Neuronal stem cell (in vitro differentiated cells): ENCODE measurements around the gene CMC1.
"Not testable (repeated sequence)": the region's sequence is repeated elsewhere in the genome, so short reads cannot be mapped to it uniquely, and the experiment has no call there.

Experiments
- DNase-seq: peaks from one replicate; pipeline ENCODE4 v3.0.0-alpha.2; 2013; ENCODE audit warnings: low spot score
- H2AFZ ChIP-seq: one replicate; pipeline ENCODE4 v1.6.1; 2013; ENCODE audit warnings: mild to moderate bottlenecking, low read length, inconsistent platforms
- H2AK5ac ChIP-seq: 2 replicates; pipeline ENCODE4 v1.6.1; 2013; ENCODE audit warnings: low read depth, mild to moderate bottlenecking, inconsistent platforms, low read length, moderate library complexity, mixed read lengths
- H2BK120ac ChIP-seq: 2 replicates; pipeline ENCODE4 v1.6.1; 2013; ENCODE audit warnings: low read depth, mild to moderate bottlenecking, inconsistent platforms, low read length, moderate library complexity, mixed read lengths
- H2BK12ac ChIP-seq: one replicate; pipeline ENCODE4 v1.6.1; 2013; ENCODE audit warnings: low read length, inconsistent platforms
- H2BK15ac ChIP-seq: 2 replicates; pipeline ENCODE4 v1.6.1; 2013; ENCODE audit warnings: mild to moderate bottlenecking, low read length, inconsistent platforms, mixed read lengths
- H2BK5ac ChIP-seq: one replicate; pipeline ENCODE4 v1.6.1; 2013; ENCODE audit warnings: inconsistent platforms, mild to moderate bottlenecking, low read length, moderate library complexity
- H3K14ac ChIP-seq: one replicate; pipeline ENCODE4 v1.6.1; 2013; ENCODE audit warnings: low read length, inconsistent platforms
- H3K18ac ChIP-seq: 2 replicates; pipeline ENCODE4 v1.6.1; 2013; ENCODE audit warnings: low read length, inconsistent platforms
- H3K23ac ChIP-seq: 2 replicates; pipeline ENCODE4 v1.6.1; 2013; ENCODE audit warnings: low read depth, mild to moderate bottlenecking, mixed read lengths, low read length, inconsistent platforms; ENCODE audit not compliant: poor library complexity
- H3K27ac ChIP-seq: replicated peaks from 3 replicates; pipeline ENCODE4 v1.5.1; 2013; ENCODE audit warnings: low read length, inconsistent platforms
- H3K27me3 ChIP-seq, 3 experiments: 2 replicates each; pipeline ENCODE4 v1.6.1; 2013; ENCODE audit warnings: low read length in 3 of 3, mild to moderate bottlenecking in 2 of 3, inconsistent platforms in 1 of 3, low read depth in 1 of 3, mixed read lengths in 1 of 3, moderate library complexity in 1 of 3; ENCODE audit not compliant: control insufficient read depth in 3 of 3, insufficient read depth in 3 of 3
- H3K36me3 ChIP-seq, 2 donors: replicated peaks in 1 of 2; 2 replicates each; pipeline ENCODE4 v1.6.1; 2013; ENCODE audit warnings: low read length in 2 of 2; ENCODE audit not compliant: control insufficient read depth in 2 of 2, insufficient read depth in 2 of 2
- H3K4ac ChIP-seq: 2 replicates; pipeline ENCODE4 v1.6.1; 2013; ENCODE audit warnings: inconsistent platforms, mild to moderate bottlenecking, low read length, moderate library complexity
- H3K4me1 ChIP-seq, 2 donors: 1 replicate in 1 of 2; 2 replicates in 1 of 2; pipeline ENCODE4 v1.6.1; 2013; ENCODE audit warnings: low read length in 2 of 2, low read depth in 1 of 2; ENCODE audit not compliant: control insufficient read depth in 2 of 2, insufficient read depth in 1 of 2
- H3K4me2 ChIP-seq: one replicate; pipeline ENCODE4 v1.6.1; 2013; ENCODE audit warnings: mild to moderate bottlenecking, low read length, inconsistent platforms; ENCODE audit not compliant: insufficient read depth, poor library complexity, severe bottlenecking
- H3K4me3 ChIP-seq, 2 donors: 2 replicates each; pipeline ENCODE4 v1.5.1; 2013; ENCODE audit warnings: low read length in 2 of 2, mild to moderate bottlenecking in 2 of 2, inconsistent platforms in 1 of 2, moderate library complexity in 1 of 2
- H3K79me1 ChIP-seq: one replicate; pipeline ENCODE4 v1.6.1; 2013; ENCODE audit warnings: low read depth, mild to moderate bottlenecking, inconsistent platforms, low read length, moderate library complexity
- H3K9ac ChIP-seq: one replicate; pipeline ENCODE4 v1.6.1; 2013; ENCODE audit warnings: mild to moderate bottlenecking, low read depth, low read length, inconsistent platforms; ENCODE audit not compliant: poor library complexity
- H3K9me3 ChIP-seq, 2 donors: replicated peaks in 1 of 2; 2 replicates each; pipeline versions ENCODE3 to v1.6.1; 2013; ENCODE audit warnings: low read length in 2 of 2, mild to moderate bottlenecking in 2 of 2, inconsistent platforms in 1 of 2, low read depth in 1 of 2, mixed read lengths in 1 of 2, moderate library complexity in 1 of 2; ENCODE audit not compliant: control insufficient read depth in 2 of 2, insufficient read depth in 1 of 2
- H4K8ac ChIP-seq: one replicate; pipeline ENCODE4 v1.6.1; 2013; ENCODE audit warnings: low read depth, mild to moderate bottlenecking, inconsistent platforms, low read length, moderate library complexity
- H4K91ac ChIP-seq: one replicate; pipeline ENCODE4 v1.6.1; 2013; ENCODE audit warnings: low read length, low read depth, mild to moderate bottlenecking, inconsistent platforms; ENCODE audit not compliant: poor library complexity
- WGBS, 2 donors: extraction: QIAGEN DNeasy Blood & Tissue Kit; methylation state at CpG; one replicate each; pipeline ENCODE4 v1.1.7; 2013; ENCODE audit warnings: missing lambda C conversion rate in 2 of 2, mixed read lengths in 1 of 2; ENCODE audit not compliant: insufficient read length in 2 of 2, insufficient replicate concordance in 1 of 2; ENCODE audit errors: extremely low coverage in 2 of 2; 5-methylcytosine and 5-hydroxymethylcytosine counted together

The CMC1 gene

DNA sequence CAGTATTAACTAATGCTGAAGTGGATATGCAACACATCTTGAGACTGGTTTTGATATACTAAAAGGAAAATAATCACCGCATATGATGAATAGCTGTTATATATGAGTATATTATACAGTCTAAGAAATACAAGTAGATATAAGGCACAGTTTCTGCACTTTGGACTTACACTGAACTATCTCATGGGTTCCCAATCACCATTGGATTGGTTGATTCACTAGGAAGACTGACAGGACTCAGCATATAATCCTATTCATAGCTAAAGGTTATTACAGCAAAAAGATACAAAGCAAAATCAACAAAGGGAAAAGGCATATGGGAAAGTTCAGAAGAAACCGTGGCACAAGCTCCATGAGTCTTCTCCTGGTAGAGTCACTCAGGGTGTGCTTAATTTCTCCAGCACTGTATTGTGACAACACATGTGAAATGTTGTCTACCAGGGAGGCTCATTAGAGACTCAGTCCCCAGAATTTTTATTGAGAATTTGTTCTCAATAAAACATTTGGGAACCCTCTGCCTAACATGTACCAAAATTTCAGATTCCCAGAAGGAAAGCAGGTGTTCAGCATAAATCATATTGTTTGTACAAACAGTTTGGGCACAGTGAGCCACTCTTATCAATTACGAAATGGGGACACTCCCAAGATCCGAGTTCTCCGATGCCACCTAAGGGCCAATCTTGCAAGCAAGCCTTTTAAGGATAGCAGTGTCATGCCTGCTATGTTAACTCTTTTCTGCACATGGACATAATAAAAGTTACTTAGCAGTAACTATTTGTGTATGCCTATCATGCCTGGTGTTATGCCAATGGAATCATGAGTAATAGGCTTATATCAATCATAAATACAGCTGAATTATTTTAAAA is 26.8 kb downstream of the CMC1 start:
- Histone ChIP-seq H3K36me3 (peaks cover 3 to 29% of the 10 kb centered on the region in 2 donors), H2AFZ (no peak overlapping the region), H3K27ac (no peak overlapping the region), H2BK120ac (no peak overlapping the region), H2BK15ac (no peak overlapping the region), H4K91ac (no peak overlapping the region), H3K14ac (no peak overlapping the region), H3K4me2 (no peak overlapping the region), H3K4me3 (no peak overlapping the region), H2BK5ac (no peak overlapping the region), H3K9ac (no peak overlapping the region), H3K4me1 (no peaks in the 10 kb centered on the region), H3K79me1 (no peaks in the 10 kb centered on the region), H3K9me3 (peaks cover 0 to 7% of the 10 kb centered on the region in 2 donors), H3K23ac (no peak overlapping the region), H3K27me3 (no peaks in the 10 kb centered on the region), H2AK5ac (no peak overlapping the region), H2BK12ac (no peak overlapping the region), H3K4ac (no peak overlapping the region), H3K18ac (no peak overlapping the region), H4K8ac (no peak overlapping the region)
- no peak for DNase-seq
- WGBS, 2 donors, result no CpG with 5 or more reads among the region's 5 CpGs

DNA sequence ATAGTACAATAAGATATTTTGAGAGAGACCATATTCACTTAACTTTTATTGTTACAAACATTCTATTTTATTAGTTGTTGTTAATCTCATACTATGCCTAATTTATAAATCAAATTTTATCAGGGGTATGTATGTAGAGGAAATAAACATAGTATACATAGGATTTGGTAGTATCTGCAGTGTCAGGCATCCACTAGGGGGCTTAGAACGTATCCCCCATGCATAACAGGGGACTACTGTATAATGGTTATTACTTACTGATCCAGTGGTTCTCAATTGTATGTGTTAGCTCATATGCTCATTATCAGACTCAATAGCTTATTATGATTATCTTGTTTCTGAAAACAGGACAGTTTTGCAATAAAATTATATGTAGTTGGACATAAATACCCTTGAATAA is 27.6 kb downstream of the CMC1 start:
- Histone ChIP-seq H4K91ac (no peak overlapping the region), H3K4me1 (no peaks in the 10 kb centered on the region), H2BK120ac (no peak overlapping the region), H3K4me3 (no peak overlapping the region), H2BK5ac (no peak overlapping the region), H3K4ac (no peak overlapping the region), H2AFZ (no peak overlapping the region), H2BK15ac (no peak overlapping the region), H3K9me3 (peaks cover 0 to 12% of the 10 kb centered on the region in 2 donors), H3K27me3 (no peaks in the 10 kb centered on the region), H3K79me1 (no peaks in the 10 kb centered on the region), H3K14ac (no peak overlapping the region), H2BK12ac (no peak overlapping the region), H3K9ac (no peak overlapping the region), H3K27ac (no peak overlapping the region), H3K36me3 (peaks cover 3 to 22% of the 10 kb centered on the region in 2 donors), H3K18ac (no peak overlapping the region), H2AK5ac (no peak overlapping the region), H3K4me2 (no peak overlapping the region), H4K8ac (no peak overlapping the region), H3K23ac (no peak overlapping the region)
- no peak for DNase-seq
- WGBS, 2 donors, result no CpG with 5 or more reads among the region's 1 CpG

DNA sequence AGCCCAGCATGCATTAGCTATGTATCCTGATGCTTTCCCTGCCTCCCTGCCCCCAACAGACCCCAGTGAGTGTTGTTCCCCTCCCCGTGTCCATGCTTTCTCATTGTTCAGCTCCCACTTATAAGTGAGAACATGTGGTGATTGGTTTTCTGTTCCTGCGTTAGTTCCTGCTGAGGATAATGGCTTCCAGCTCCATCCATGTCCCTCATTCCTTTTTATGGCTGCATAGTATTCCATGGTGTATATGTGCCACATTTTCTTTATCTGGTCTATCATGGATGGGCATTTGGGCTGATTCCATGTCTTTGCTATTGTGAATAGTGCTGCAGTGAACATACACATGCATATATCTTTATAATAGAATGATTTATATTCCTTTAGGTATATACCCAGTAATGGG is 28.5 kb downstream of the CMC1 start:
- not testable (repeated sequence) for H3K27ac ChIP-seq, H3K18ac ChIP-seq, H3K4me3 ChIP-seq, H4K8ac ChIP-seq, H2AK5ac ChIP-seq, H3K9ac ChIP-seq, H2AFZ ChIP-seq, H3K27me3 ChIP-seq, DNase-seq, H3K4ac ChIP-seq, H2BK12ac ChIP-seq, H2BK15ac ChIP-seq, H3K4me1 ChIP-seq, H3K23ac ChIP-seq, H3K4me2 ChIP-seq, H2BK120ac ChIP-seq, H3K79me1 ChIP-seq, H3K14ac ChIP-seq, H4K91ac ChIP-seq, H2BK5ac ChIP-seq
- Histone ChIP-seq H3K36me3 (peaks cover 1 to 16% of the 10 kb centered on the region in 2 donors), H3K9me3 (peaks cover 0 to 12% of the 10 kb centered on the region in 2 donors)
- no CpG with 5 or more reads among the region's 2 CpGs for WGBS, 2 donors

DNA sequence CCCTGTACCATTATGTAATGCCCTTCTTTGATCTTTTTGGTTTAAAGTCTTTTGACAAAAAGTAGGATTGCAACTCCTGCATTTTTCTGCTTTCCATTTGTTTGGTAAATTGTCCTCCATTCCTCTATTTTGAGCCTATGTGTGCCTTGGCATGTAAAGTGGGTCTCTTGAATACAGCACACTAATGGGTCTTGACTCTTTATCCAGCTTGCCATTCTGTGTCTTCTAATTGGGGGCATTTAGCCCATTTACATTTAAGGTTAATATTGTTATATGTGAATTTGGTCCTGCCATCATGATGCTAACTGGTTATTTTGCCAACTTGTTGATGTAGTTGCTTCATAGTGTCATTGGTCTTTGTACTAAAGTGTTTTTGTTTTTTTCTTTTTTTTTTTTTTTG is 32.4 kb downstream of the CMC1 start:
- Histone ChIP-seq H2AFZ (no peak overlapping the region), H3K23ac (no peak overlapping the region), H2BK12ac (no peak overlapping the region), H3K27ac (no peak overlapping the region), H3K4me3 (no peak overlapping the region), H3K9ac (no peak overlapping the region), H3K4me2 (no peak overlapping the region), H3K9me3 (peaks cover 0 to 12% of the 10 kb centered on the region in 2 donors), H3K36me3 (peaks cover 1 to 15% of the 10 kb centered on the region in 2 donors), H3K79me1 (no peaks in the 10 kb centered on the region), H2BK5ac (no peak overlapping the region), H3K27me3 (no peaks in the 10 kb centered on the region), H2BK15ac (no peak overlapping the region), H3K14ac (no peak overlapping the region), H2AK5ac (no peak overlapping the region), H3K4me1 (no peaks in the 10 kb centered on the region), H4K8ac (no peak overlapping the region), H3K4ac (no peak overlapping the region), H2BK120ac (no peak overlapping the region), H3K18ac (no peak overlapping the region), H4K91ac (no peak overlapping the region)
- no peak for DNase-seq
